GM12878 (cell line): ENCODE results near the gene PTPDC1. TPM values are rescaled to one million over a fixed set of nuclear protein-coding genes. Genes with fewer than 3 reads are reported as not detected.

ENCODE experiments used
- ATAC-seq: fragments of 200-7000 bp; cut with Tn5 transposase; 3 replicates; pipeline ENCODE4 v1.9.1; 2020; ENCODE audit warnings: mild to moderate bottlenecking, moderate library complexity
- BruUV-seq: library from RNA; stranded (reverse); fragments of 400-500 nt; replicated peaks from 2 replicates; lab custom pipeline; 2021; lab: Mats Ljungman, UMichigan
- CTCF ChIA-PET: fragments of 300-600 bp; sonication (Branson Sonifier 250); formaldehyde crosslinking; extraction: SDS; loops from one replicate; lab custom pipeline; 2021; ENCODE audit warnings: inconsistent platforms; lab: Yijun Ruan, JAX
- POLR2A ChIA-PET: fragments of 350-600 bp; formaldehyde crosslinking; extraction: SDS; loops from one replicate; lab custom pipeline; 2021; ENCODE audit warnings: inconsistent platforms; lab: Charles Lee
- RAD21 ChIA-PET: fragments of 300-600 bp; sonication (Branson Sonifier 250); formaldehyde crosslinking; loops from one replicate; lab custom pipeline; 2023; ENCODE audit warnings: antibody characterized with exemption; ENCODE audit not compliant: unreplicated experiment; lab: Charles Lee
- SMC1A ChIA-PET: fragments of 300-600 bp; sonication (Branson Sonifier 250); formaldehyde crosslinking; loops from one replicate; lab custom pipeline; 2023; ENCODE audit not compliant: unreplicated experiment, uncharacterized antibody; lab: Charles Lee
- DNase-seq: peaks from one replicate; pipeline ENCODE4 v3.0.0-alpha.2; 2011; ENCODE audit warnings: low read depth, low spot score
- FAIRE-seq: peaks from 3 replicates; lab custom pipeline; 2011; peaks lifted over from hg19 to GRCh38; lab: Jason Lieb, UNC
- H2AFZ ChIP-seq: 2 replicates; pipeline ENCODE4 v1.6.0; 2011; ENCODE audit warnings: low read depth, low read length, control low read depth; ENCODE audit not compliant: control insufficient read depth
- H3K27ac ChIP-seq: 2 replicates; pipeline ENCODE4 v1.5.1; 2011; ENCODE audit warnings: control low read depth; ENCODE audit not compliant: control insufficient read depth, insufficient read depth
- H3K27me3 ChIP-seq, 2 experiments: replicated peaks in 1 of 2; 2 replicates each; pipeline versions ENCODE4 v1.6.0 to v1.6.1; 2011; ENCODE audit warnings: low read length in 1 of 2; ENCODE audit not compliant: control insufficient read depth in 2 of 2, insufficient read depth in 2 of 2
- H3K36me3 ChIP-seq, 2 experiments: 2 replicates each; pipeline ENCODE4 v1.5.1; 2011; ENCODE audit warnings: low read length in 1 of 2; ENCODE audit not compliant: control insufficient read depth in 2 of 2, insufficient read depth in 2 of 2
- H3K4me1 ChIP-seq: 2 replicates; pipeline ENCODE4 v1.6.1; 2011; ENCODE audit warnings: mild to moderate bottlenecking, low read length, moderate library complexity, mixed read lengths; ENCODE audit not compliant: control insufficient read depth, insufficient read depth
- H3K4me2 ChIP-seq: 2 replicates; pipeline ENCODE4 v1.6.0; 2011; ENCODE audit warnings: control low read depth; ENCODE audit not compliant: control insufficient read depth, insufficient read depth
- H3K4me3 ChIP-seq: fragments of 200-600 bp; sonication (generic); 2 replicates; pipeline ENCODE4 v1.5.1; 2016
- H3K79me2 ChIP-seq: 2 replicates; pipeline ENCODE4 v1.6.0; 2011; ENCODE audit warnings: low read length; ENCODE audit not compliant: control insufficient read depth, insufficient read depth
- H3K9ac ChIP-seq: 2 replicates; pipeline ENCODE4 v1.8.0; 2011; ENCODE audit warnings: low read length, control low read depth, mixed read lengths; ENCODE audit not compliant: control insufficient read depth, insufficient read depth
- H3K9me3 ChIP-seq: replicated peaks from 3 replicates; pipeline ENCODE4 v1.5.1; 2011; ENCODE audit warnings: mild to moderate bottlenecking, low read length; ENCODE audit not compliant: control insufficient read depth, insufficient read depth
- H4K20me1 ChIP-seq: 2 replicates; pipeline ENCODE4 v1.6.0; 2011; ENCODE audit not compliant: control insufficient read depth, insufficient read depth
- BACH1 ChIP-seq: fragments of 450-650 bp; IDR thresholded peaks from 2 replicates; pipeline ENCODE4 v1.6.1; 2017; ENCODE audit warnings: mild to moderate bottlenecking, borderline replicate concordance
- CBX3 ChIP-seq: fragments of 200-600 bp; sonication (generic); IDR thresholded peaks from 2 replicates; pipeline ENCODE4 v1.6.1; 2016; ENCODE audit warnings: low read depth, borderline replicate concordance
- CHD2 ChIP-seq: IDR thresholded peaks from 2 replicates; pipeline ENCODE4 v1.6.1; 2011; ENCODE audit warnings: low read depth, low read length, improper control_type of control experiment, borderline replicate concordance
- EP300 ChIP-seq, 2 experiments: fragments of 150-350 bp in 1 of 2; IDR thresholded peaks; 2 replicates each; pipeline ENCODE4 v1.6.1; 2011 to 2012; ENCODE audit warnings: low read depth in 2 of 2, low read length in 2 of 2, borderline replicate concordance in 1 of 2, improper control_type of control experiment in 1 of 2, inconsistent platforms in 1 of 2; ENCODE audit not compliant: control insufficient read depth in 1 of 2
- EZH2 ChIP-seq: IDR thresholded peaks from 2 replicates; pipeline ENCODE4 v1.6.1; 2012; ENCODE audit warnings: low read depth, mild to moderate bottlenecking, control low read depth, inconsistent platforms, low read length, borderline replicate concordance; ENCODE audit not compliant: control insufficient read depth
- HCFC1 ChIP-seq: fragments of 150-350 bp; IDR thresholded peaks from 2 replicates; pipeline ENCODE4 v1.6.1; 2014; ENCODE audit warnings: low read length
- PAX5 ChIP-seq: IDR thresholded peaks from 2 replicates; pipeline ENCODE4 v1.6.1; 2011; ENCODE audit warnings: low read depth, low read length, borderline replicate concordance
- POLR2AphosphoS2 ChIP-seq: IDR thresholded peaks from 2 replicates; pipeline ENCODE4 v1.6.1; 2011; ENCODE audit warnings: low read depth, mild to moderate bottlenecking, low read length, improper control_type of control experiment, moderate library complexity
- RUNX3 ChIP-seq: IDR thresholded peaks from 2 replicates; pipeline ENCODE4 v1.6.1; 2012; ENCODE audit warnings: low read length, inconsistent platforms
- SUPT20H ChIP-seq: IDR thresholded peaks from 2 replicates; pipeline ENCODE4 v1.6.1; 2011; ENCODE audit warnings: low read depth, mild to moderate bottlenecking, low read length, moderate library complexity, borderline replicate concordance; ENCODE audit not compliant: control insufficient read depth
- YBX1 ChIP-seq: fragments of 450-650 bp; IDR thresholded peaks from 2 replicates; pipeline ENCODE4 v1.6.1; 2016; ENCODE audit warnings: antibody characterized with exemption
- WGBS: methylation state at CpG from one replicate; pipeline ENCODE4 v1.1.6; 2016; ENCODE audit warnings: low lambda C conversion rate; ENCODE audit not compliant: insufficient replicate concordance, insufficient coverage; ENCODE audit errors: missing lambda C conversion rate; 5-methylcytosine and 5-hydroxymethylcytosine counted together
- in situ Hi-C: fragments of 300-500 bp; cut with MboI; formaldehyde crosslinking; loops from 9 replicates; pipeline ENCODE4 v1.14.3; 2018; ENCODE audit warnings: mixed read lengths
- intact Hi-C: fragments of 100-400 bp; cut with micrococcal nuclease; formaldehyde crosslinking; loops from one replicate; pipeline ENCODE4 v1.14.2; 2022; ENCODE audit not compliant: unreplicated experiment
- polyA plus RNA-seq, 11 experiments: library from polyadenylated mRNA; depleted of rRNA in 4 of 11; unstranded in 6 of 11; stranded (reverse) in 5 of 11; fragments of >200 nt; fragmentation: Nextera tagmentation in 4 of 11; fragmentation: Illumina TruSeq in 1 of 11; extraction: Ambion mirVana in 4 of 11; extraction: Trizol in 1 of 11; gene quantifications; 1 replicate in 1 of 11; 2 replicates in 10 of 11; pipeline versions ENCODE4 v1.2.1 to v1.2.3, GENCODE V29; 2011 to 2016; ENCODE audit warnings: inconsistent platforms in 2 of 11, missing spikeins in 2 of 11, low read depth in 1 of 11
- total RNA-seq, 4 experiments: library from RNA; depleted of rRNA in 3 of 4; stranded (reverse); fragments of >200 nt in 3 of 4; fragmentation: Illumina TruSeq in 1 of 4; extraction: Trizol in 1 of 4; gene quantifications; 2 replicates each; pipeline versions ENCODE4 v1.2.1 to v1.2.3, GENCODE V29; 2013 to 2021
- TF ChIP-seq, protein P1 (sequence below): IDR thresholded peaks from 2 replicates; pipeline ENCODE4 v1.6.1; 2011; ENCODE audit warnings: low read depth, mild to moderate bottlenecking, low read length, moderate library complexity, borderline replicate concordance; ENCODE audit errors: extremely low read depth
- TF ChIP-seq, protein P2 (sequence below): fragments of 150-350 bp; IDR thresholded peaks from 2 replicates; pipeline ENCODE4 v1.6.1; 2016; ENCODE audit warnings: low read depth, low read length
- TF ChIP-seq, protein P3 (sequence below): IDR thresholded peaks from 2 replicates; pipeline ENCODE4 v1.6.1; 2011; ENCODE audit warnings: mild to moderate bottlenecking, low read depth, low read length, moderate library complexity; ENCODE audit not compliant: insufficient replicate concordance

The PTPDC1 gene
- total and polyA plus RNA-seq, 10 of the 15 experiments (the other 5 are each of a cell fraction or from before 2014, with no cell fraction given), result 1.2 to 4.5 (median 2.9) TPM

GRCh38 chr9:94082553-94082952 is 1.7 kb upstream of the PTPDC1 start (continued):
- no peak for TF ChIP-seq CBX3
- TF ChIP-seq HCFC1, result no peak
- TF ChIP-seq PAX5, result no peak
- TF ChIP-seq, protein P1, sequence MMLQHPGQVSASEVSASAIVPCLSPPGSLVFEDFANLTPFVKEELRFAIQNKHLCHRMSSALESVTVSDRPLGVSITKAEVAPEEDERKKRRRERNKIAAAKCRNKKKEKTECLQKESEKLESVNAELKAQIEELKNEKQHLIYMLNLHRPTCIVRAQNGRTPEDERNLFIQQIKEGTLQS, result no peak

- ChIA-PET CTCF (interaction anchor here (3.6 kb wide), 1 partner anchor 130 kb away, joined by 13 read pairs; no protein-coding TSS in a partner anchor), RAD21 (no interaction called here), POLR2A (interaction anchor here (0.5 kb wide), 1 partner anchor 14 kb away, joined by 3 read pairs; no protein-coding TSS in a partner anchor), SMC1A (no interaction called here)
- H2AFZ ChIP-seq, result no peak overlapping the region
- no peaks in the 10 kb centered on the region for H3K36me3 ChIP-seq
- in situ Hi-C loops, result no loop called here
- H4K20me1 ChIP-seq, result no peaks in the 10 kb centered on the region
- no peaks in the 10 kb centered on the region for H3K79me2 ChIP-seq
- H3K27ac ChIP-seq, result no peak overlapping the region
- 100% methylated on average over 1 of the region's 1 CpG for WGBS
- no peak overlapping the region for H3K9ac ChIP-seq
- no peak overlapping the region for H3K4me3 ChIP-seq
- no peak overlapping the region for H3K4me2 ChIP-seq
- DNase-seq, result no peak
- no TSS peak for BruUV-seq
- no peaks in the 10 kb centered on the region for H3K9me3 ChIP-seq
- FAIRE-seq, result no peak
- ATAC-seq, result no peak
- H3K4me1 ChIP-seq, result 0 out of 2 replicates have a peak, but pooled peaks cover 5% of the 10 kb centered on the region
- intact Hi-C loops, result no loop called here
- no peaks in the 10 kb centered on the region for H3K27me3 ChIP-seq
- TF ChIP-seq, protein P2, sequence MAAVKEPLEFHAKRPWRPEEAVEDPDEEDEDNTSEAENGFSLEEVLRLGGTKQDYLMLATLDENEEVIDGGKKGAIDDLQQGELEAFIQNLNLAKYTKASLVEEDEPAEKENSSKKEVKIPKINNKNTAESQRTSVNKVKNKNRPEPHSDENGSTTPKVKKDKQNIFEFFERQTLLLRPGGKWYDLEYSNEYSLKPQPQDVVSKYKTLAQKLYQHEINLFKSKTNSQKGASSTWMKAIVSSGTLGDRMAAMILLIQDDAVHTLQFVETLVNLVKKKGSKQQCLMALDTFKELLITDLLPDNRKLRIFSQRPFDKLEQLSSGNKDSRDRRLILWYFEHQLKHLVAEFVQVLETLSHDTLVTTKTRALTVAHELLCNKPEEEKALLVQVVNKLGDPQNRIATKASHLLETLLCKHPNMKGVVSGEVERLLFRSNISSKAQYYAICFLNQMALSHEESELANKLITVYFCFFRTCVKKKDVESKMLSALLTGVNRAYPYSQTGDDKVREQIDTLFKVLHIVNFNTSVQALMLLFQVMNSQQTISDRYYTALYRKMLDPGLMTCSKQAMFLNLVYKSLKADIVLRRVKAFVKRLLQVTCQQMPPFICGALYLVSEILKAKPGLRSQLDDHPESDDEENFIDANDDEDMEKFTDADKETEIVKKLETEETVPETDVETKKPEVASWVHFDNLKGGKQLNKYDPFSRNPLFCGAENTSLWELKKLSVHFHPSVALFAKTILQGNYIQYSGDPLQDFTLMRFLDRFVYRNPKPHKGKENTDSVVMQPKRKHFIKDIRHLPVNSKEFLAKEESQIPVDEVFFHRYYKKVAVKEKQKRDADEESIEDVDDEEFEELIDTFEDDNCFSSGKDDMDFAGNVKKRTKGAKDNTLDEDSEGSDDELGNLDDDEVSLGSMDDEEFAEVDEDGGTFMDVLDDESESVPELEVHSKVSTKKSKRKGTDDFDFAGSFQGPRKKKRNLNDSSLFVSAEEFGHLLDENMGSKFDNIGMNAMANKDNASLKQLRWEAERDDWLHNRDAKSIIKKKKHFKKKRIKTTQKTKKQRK, result no peak
- TF ChIP-seq SUPT20H (no peak), YBX1 (no peak), EP300 (IDR thresholded peaks at IDR 0.05; ENCODE audit: borderline replicate concordance in 1 of 2, control insufficient read depth in 1 of 2, low read depth in 2 of 2, low read length in 2 of 2) (no peak), RUNX3 (no peak), CHD2 (no peak), BACH1 (no peak), EZH2 (no peak), POLR2AphosphoS2 (no peak)
- TF ChIP-seq, protein P3, sequence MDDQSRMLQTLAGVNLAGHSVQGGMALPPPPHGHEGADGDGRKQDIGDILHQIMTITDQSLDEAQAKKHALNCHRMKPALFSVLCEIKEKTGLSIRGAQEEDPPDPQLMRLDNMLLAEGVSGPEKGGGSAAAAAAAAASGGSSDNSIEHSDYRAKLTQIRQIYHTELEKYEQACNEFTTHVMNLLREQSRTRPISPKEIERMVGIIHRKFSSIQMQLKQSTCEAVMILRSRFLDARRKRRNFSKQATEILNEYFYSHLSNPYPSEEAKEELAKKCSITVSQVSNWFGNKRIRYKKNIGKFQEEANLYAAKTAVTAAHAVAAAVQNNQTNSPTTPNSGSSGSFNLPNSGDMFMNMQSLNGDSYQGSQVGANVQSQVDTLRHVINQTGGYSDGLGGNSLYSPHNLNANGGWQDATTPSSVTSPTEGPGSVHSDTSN, result no peak
These were observed 1.3 kb upstream of the PTPDC1 start for GRCh38 chr9:94082956-94083355.
